GM12864 (cell line): ENCODE results near the gene CDK5RAP1.
"Not testable (repeated sequence)": the region's sequence is repeated elsewhere in the genome, so short reads cannot be mapped to it uniquely, and the experiment has no call there.

Experiments used
- DNase-seq: peaks from one replicate; pipeline ENCODE4 v3.0.0-alpha.2; 2011; ENCODE audit warnings: low read depth
- H3K4me3 ChIP-seq: 2 replicates; pipeline ENCODE4 v1.5.1; 2011; ENCODE audit warnings: mild to moderate bottlenecking, low read depth, low read length, control low read depth
- TF ChIP-seq, protein P1 (sequence below): IDR thresholded peaks from 2 replicates; pipeline ENCODE4 v1.5.1; 2011; ENCODE audit warnings: low read depth, mild to moderate bottlenecking, moderate library complexity, low read length, control low read depth, inconsistent platforms; ENCODE audit errors: missing control alignments

Gene CDK5RAP1

DNA sequence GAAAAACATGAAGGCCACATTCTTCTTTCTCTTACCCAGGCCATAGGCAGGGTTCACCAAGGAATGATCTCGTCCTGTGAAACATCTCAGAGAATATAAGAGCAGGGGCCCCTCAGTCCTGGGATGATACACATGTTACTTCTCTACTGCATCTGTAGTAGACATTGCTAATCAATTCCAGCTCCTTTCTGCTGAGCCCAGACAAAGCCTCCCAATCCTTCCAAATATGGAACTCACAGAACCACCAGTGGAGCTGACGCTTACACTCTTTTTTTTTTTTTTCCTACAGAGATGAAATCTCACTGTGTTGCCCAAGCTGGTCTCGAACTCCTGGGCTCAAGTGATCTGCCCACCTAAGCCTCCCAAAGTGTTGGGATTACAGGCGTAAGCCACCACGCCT, 33.1 kb upstream of the CDK5RAP1 start:
- TF ChIP-seq, protein P1, sequence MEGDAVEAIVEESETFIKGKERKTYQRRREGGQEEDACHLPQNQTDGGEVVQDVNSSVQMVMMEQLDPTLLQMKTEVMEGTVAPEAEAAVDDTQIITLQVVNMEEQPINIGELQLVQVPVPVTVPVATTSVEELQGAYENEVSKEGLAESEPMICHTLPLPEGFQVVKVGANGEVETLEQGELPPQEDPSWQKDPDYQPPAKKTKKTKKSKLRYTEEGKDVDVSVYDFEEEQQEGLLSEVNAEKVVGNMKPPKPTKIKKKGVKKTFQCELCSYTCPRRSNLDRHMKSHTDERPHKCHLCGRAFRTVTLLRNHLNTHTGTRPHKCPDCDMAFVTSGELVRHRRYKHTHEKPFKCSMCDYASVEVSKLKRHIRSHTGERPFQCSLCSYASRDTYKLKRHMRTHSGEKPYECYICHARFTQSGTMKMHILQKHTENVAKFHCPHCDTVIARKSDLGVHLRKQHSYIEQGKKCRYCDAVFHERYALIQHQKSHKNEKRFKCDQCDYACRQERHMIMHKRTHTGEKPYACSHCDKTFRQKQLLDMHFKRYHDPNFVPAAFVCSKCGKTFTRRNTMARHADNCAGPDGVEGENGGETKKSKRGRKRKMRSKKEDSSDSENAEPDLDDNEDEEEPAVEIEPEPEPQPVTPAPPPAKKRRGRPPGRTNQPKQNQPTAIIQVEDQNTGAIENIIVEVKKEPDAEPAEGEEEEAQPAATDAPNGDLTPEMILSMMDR, result no peak
- DNase-seq, result no peak
- no peak overlapping the region for H3K4me3 ChIP-seq

DNA sequence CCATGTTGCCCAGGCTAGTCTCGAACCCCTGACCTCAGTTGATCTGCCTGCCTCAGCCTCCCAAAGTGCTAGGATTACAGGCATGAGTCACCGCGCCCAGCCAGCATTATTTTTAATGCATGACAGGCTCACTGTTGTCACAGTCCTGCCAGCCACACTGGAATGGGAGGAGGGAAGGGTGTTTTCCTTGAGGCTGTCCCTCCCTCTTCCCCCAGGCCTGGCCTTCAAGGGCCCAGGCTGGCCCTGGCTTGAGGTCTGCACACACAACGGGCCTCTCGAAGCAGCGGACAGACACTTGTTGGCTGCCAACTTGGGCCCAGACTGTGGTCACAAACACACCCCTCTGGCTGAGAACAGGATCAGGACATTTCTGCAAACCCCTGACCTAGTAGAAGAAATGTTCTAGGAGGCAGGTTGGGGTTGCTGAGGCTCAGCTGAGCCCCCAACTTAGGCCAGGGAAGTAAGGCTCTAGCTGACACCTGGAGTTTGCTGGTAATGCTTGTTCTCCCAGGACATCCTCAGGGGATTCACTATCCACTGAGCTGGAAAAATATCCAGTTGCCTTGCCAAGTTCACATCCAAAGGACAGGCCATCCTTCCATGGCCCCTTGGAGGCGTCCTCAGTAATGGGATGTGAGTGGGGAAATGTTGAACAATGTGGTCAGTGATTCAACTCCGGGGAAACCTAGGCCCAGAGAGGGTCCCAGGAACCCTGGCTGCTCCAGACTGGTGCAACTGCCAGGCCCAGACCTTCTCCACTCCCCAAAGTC, 32.3 kb upstream of the CDK5RAP1 start:
- TF ChIP-seq, protein P1, result no peak
- H3K4me3 ChIP-seq, result no peak overlapping the region
- no peak for DNase-seq

DNA sequence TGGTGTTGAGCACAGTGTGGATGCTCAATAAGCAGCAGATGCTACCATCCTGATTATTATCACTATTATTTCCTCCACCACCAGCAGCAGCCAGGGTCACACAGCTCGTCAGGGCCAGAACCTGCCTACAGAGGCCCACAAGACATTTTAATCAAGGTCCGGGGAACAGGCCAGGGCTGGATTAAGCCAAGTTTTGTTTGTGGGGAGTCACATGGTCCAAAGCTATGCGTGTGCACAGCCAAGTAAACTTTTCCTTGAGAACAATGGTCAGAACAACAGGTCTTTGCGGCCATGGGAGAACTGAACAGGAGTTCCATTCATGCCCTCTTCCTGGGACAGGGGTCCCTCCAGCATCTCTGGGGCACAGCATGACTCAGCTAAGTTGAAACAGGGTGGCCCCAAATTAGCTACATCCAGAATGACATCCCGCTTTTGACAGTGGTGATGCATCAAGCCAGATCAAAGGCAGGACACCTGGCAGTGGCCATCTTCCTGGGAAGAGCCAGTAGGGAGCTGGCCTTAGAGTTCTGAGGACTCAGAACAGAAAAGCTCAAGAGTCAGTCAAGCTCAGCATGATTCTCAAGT, 30.6 kb upstream of the CDK5RAP1 start:
- TF ChIP-seq, protein P1, result no peak
- no peak overlapping the region for H3K4me3 ChIP-seq
- DNase-seq, result no peak

DNA sequence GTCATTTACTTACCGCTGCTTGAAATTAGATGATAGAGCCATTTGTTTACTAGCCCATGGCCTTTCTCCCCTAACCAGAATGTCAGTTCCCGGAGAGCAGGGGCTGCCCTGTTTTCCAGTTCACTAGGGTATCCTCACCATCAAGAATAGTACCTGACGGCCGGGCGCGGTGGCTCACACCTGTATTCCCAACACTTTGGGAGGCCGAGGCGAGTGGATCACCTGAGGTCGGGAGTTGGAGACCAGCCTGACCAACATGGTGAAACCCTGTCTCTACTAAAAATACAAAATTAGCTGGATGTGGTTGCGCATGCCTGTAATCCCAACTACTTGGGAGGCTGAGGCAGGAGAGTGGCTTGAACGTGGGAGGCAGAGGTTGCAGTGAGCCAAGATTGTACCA, 22.6 kb upstream of the CDK5RAP1 start:
- H3K4me3 ChIP-seq, result not testable (repeated sequence)

DNA sequence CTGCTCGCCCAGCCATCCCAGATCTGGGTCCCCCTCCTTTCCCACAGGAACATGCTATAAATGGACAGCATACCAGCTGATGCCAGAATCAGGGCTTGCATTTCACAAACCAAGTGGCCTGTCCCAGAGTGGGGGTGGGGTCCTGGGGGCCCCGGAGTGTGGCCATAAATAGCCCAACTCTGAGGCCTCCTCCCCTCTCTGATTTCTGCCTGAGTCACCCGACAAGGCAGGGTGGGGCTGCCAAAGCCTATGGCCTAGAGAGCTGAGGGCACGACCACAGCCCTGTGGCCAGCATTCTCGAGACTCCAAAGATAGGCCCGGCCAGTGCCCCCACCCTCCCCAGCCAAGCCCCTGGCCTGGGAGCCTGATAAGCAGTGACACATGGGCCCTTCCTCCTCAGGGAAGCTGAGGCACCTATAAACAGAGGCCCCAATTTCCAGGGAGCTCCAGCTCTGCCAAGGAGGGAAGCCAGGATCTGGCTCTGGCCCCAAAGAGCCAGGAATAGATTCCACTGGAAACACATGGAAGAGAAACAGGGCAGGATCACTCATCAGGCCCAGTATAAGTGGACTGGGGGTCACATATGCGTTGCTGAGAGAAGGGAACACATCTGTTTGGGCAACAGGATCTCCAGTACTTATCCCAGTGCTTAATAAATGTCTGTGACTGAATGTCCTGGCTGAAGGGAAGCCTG, 22.0 kb upstream of the CDK5RAP1 start:
- TF ChIP-seq, protein P1, result no peak
- H3K4me3 ChIP-seq, result no peak overlapping the region
- no peak for DNase-seq

More for the DNA sequence above, 22.6 kb upstream of the CDK5RAP1 start:
- not testable (repeated sequence) for DNase-seq

DNA sequence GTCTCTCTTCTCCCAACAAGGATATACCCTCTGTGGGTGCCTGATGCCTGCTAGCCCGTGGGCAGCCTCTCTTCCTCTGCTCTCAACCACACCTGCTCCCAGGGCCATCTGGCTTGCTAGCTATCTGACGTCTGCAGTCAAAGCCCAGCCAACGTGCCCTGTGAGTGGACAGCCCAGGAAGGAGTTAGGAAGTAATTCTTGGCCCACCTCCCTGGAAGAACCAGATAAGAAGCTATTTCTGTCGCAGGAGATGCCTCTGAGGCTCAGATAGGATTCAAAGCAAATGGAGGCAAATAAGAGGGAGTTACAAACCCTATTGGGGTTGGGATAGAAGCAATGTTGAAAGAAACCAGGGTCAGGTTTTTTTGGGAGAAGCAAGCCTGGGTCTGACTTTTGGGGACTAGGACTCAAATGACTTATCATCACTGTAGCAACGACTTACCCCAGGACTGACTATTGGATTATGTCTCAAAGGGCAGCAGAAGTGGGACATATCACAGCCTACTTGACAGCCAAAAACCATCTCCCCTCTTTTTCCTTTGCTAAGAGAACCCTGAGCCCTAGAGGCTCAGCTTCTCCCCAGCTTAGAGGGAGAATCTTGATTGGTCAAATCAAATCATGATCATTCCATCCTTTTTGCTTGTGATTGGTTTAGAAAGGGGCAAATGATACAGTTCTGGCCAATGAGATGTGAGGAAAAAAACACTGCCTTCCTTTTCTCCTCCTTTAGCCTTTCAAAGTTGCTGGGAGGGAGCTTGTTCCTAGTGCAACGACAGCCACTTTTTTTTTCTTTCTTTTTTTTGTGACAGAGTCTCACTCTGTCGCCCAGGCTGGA, 18.0 kb upstream of the CDK5RAP1 start:
- DNase-seq, result no peak
- TF ChIP-seq, protein P1, result no peak
- no peak overlapping the region for H3K4me3 ChIP-seq

DNA sequence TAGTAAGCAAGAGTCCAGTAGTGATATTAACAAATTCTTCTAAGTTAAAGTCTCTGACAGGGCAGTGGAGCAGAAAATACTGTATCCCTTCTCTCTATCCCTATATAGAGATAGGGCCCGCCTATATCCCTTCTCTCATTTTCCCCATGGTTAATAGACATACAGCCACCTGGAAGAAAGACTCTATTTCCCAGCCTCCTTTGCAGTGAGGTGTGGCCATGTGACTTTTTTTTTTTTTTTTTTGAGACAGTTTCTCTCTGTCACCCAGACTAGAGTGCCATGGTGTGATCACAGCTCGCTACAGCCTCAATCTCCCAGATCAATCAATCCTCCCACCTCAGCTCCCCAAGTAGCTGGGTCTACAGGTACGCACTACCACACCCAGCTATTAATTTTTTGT, 16.7 kb upstream of the CDK5RAP1 start:
- no peak overlapping the region for H3K4me3 ChIP-seq
- no peak for DNase-seq
- TF ChIP-seq, protein P1, result no peak
